GM18498 (cell line): Measurements from ENCODE around the gene NR2F1.
"Not testable (repeated sequence)": the region's sequence is repeated elsewhere in the genome, so short reads cannot be mapped to it uniquely, and the experiment has no call there.

Experiments
- ATAC-seq: cut with Tn5 transposase; IDR thresholded peaks from one replicate; pipeline ENCODE4 v1.9.1; 2021; ENCODE audit warnings: mild to moderate bottlenecking, moderate library complexity; ENCODE audit not compliant: unreplicated experiment

NR2F1 gene

GRCh38 chr5:93582677-93583438 lies at the start of gene NR2F1:
Gene NR2F1, plus strand, starts transcription at chr5:93583222. Its CDS starts 1,802 bp downstream, at chr5:93585024.
- no peak for ATAC-seq

- no peak for ATAC-seq
Measured at GRCh38 chr5:93545872-93546271, 37.1 kb upstream of the NR2F1 start.

- not testable (repeated sequence) for ATAC-seq
Measured at GRCh38 chr5:93549594-93549993, 33.4 kb upstream of the NR2F1 start.

- no peak for ATAC-seq
Measured at GRCh38 chr5:93557021-93557604, 25.9 kb upstream of the NR2F1 start.

GRCh38 chr5:93566091-93566490 lies 16.9 kb upstream of the NR2F1 start:
- ATAC-seq = no peak

- no peak for ATAC-seq
Measured at GRCh38 chr5:93567424-93567823, 15.6 kb upstream of the NR2F1 start.

GRCh38 chr5:93569300-93570160 lies 13.5 kb upstream of the NR2F1 start:
- no peak for ATAC-seq

- no peak for ATAC-seq
Measured at GRCh38 chr5:93570294-93571113, 12.5 kb upstream of the NR2F1 start.

- no peak for ATAC-seq
Measured at GRCh38 chr5:93571114-93571949, 11.7 kb upstream of the NR2F1 start.

- ATAC-seq = no peak
Measured at GRCh38 chr5:93572101-93572607, 10.9 kb upstream of the NR2F1 start.

GRCh38 chr5:93572608-93573353 lies 10.2 kb upstream of the NR2F1 start:
- no peak for ATAC-seq

- ATAC-seq = no peak
Measured at GRCh38 chr5:93573354-93574351, 9.4 kb upstream of the NR2F1 start.

- no peak for ATAC-seq
Measured at GRCh38 chr5:93574491-93575305, 8.3 kb upstream of the NR2F1 start.

- ATAC-seq = no peak
Measured at GRCh38 chr5:93575461-93576414, 7.3 kb upstream of the NR2F1 start.

- no peak for ATAC-seq
Measured at GRCh38 chr5:93576994-93577853, 5.8 kb upstream of the NR2F1 start.
